GM18868 (cell line): ENCODE measurements around the gene FAM227B.
"Not testable (repeated sequence)": the region's sequence is repeated elsewhere in the genome, so short reads cannot be mapped to it uniquely, and the experiment has no call there.

ENCODE experiments used
- ATAC-seq: cut with Tn5 transposase; IDR thresholded peaks from one replicate; pipeline ENCODE4 v1.9.1; 2021; ENCODE audit warnings: mild to moderate bottlenecking, moderate library complexity; ENCODE audit not compliant: unreplicated experiment

FAM227B gene

GRCh38 chr15:49495993-49496753 lies 124.4 kb downstream of the FAM227B start:
- ATAC-seq, result no peak

GRCh38 chr15:49494842-49495241 lies 125.8 kb downstream of the FAM227B start:
- ATAC-seq, result no peak

- no peak for ATAC-seq
Measured at GRCh38 chr15:49492830-49493229, 127.8 kb downstream of the FAM227B start.

GRCh38 chr15:49492151-49492550 lies 128.5 kb downstream of the FAM227B start:
- no peak for ATAC-seq

- ATAC-seq, result no peak
Measured at GRCh38 chr15:49490966-49491365, 129.7 kb downstream of the FAM227B start.

- ATAC-seq, result not testable (repeated sequence)
Measured at GRCh38 chr15:49485401-49485800, 135.2 kb downstream of the FAM227B start.

- ATAC-seq, result not testable (repeated sequence)
Measured at GRCh38 chr15:49478982-49479381, 141.6 kb downstream of the FAM227B start.

GRCh38 chr15:49478021-49478420 lies 142.6 kb downstream of the FAM227B start:
- not testable (repeated sequence) for ATAC-seq

GRCh38 chr15:49473031-49473430 lies 147.6 kb downstream of the FAM227B start:
- ATAC-seq, result no peak

GRCh38 chr15:49472338-49472737 lies 148.3 kb downstream of the FAM227B start:
- ATAC-seq, result no peak

- peak; percentile 84 for ATAC-seq
Measured at GRCh38 chr15:49471733-49472132, 148.9 kb downstream of the FAM227B start.

GRCh38 chr15:49471248-49471647 lies 149.4 kb downstream of the FAM227B start:
- not testable (repeated sequence) for ATAC-seq

- no peak for ATAC-seq
Measured at GRCh38 chr15:49468481-49468839, 152.2 kb downstream of the FAM227B start.

- ATAC-seq, result no peak
Measured at GRCh38 chr15:49467746-49468480, 152.7 kb downstream of the FAM227B start.

- ATAC-seq, result no peak
Measured at GRCh38 chr15:49466119-49466518, 154.5 kb downstream of the FAM227B start.

GRCh38 chr15:49464522-49464921 lies 156.1 kb downstream of the FAM227B start:
- ATAC-seq, result no peak

GRCh38 chr15:49462232-49462844 lies 158.3 kb downstream of the FAM227B start:
- no peak for ATAC-seq

- ATAC-seq, result no peak
Measured at GRCh38 chr15:49460411-49460941, 160.1 kb downstream of the FAM227B start.

GRCh38 chr15:49458145-49458544 lies 162.5 kb downstream of the FAM227B start:
- no peak for ATAC-seq

- no peak for ATAC-seq
Measured at GRCh38 chr15:49456166-49456565, 164.5 kb downstream of the FAM227B start.

- ATAC-seq, result no peak
Measured at GRCh38 chr15:49452595-49452994, 168.0 kb downstream of the FAM227B start.

GRCh38 chr15:49441816-49442215 lies 178.8 kb downstream of the FAM227B start:
- ATAC-seq, result no peak
